Spleen (tissue), 11 donors: ENCODE results near the gene UPK3A. TPM values are rescaled to one million over a fixed set of nuclear protein-coding genes. Genes with fewer than 3 reads are reported as not detected.

ENCODE experiments used
- DNase-seq: peaks from one replicate; pipeline ENCODE4 v3.0.0-alpha.2; 2020
- H3K27ac ChIP-seq, 8 donors: fragments of 200-600 bp; sonication (generic) in 7 of 8; 1 replicate in 4 of 8; 2 replicates in 4 of 8; pipeline versions ENCODE4 v1.5.0 to v1.8.0; 2016 to 2021; ENCODE audit warnings: inconsistent platforms in 4 of 8, mild to moderate bottlenecking in 4 of 8, moderate library complexity in 1 of 8
- H3K27me3 ChIP-seq, 7 donors: fragments of 200-600 bp; sonication (generic) in 6 of 7; replicated peaks in 1 of 7; 1 replicate in 4 of 7; 2 replicates in 3 of 7; pipeline versions ENCODE4 v1.5.0 to v1.8.0; 2016 to 2021; ENCODE audit warnings: inconsistent platforms in 3 of 7, mild to moderate bottlenecking in 1 of 7
- H3K36me3 ChIP-seq, 6 donors: fragments of 200-600 bp; sonication (generic) in 5 of 6; 1 replicate in 4 of 6; 2 replicates in 2 of 6; pipeline versions ENCODE4 v1.5.0 to v1.8.0; 2016 to 2021; ENCODE audit warnings: inconsistent platforms in 2 of 6
- H3K4me1 ChIP-seq, 6 donors: fragments of 200-600 bp; sonication (generic) in 5 of 6; 1 replicate in 3 of 6; 2 replicates in 3 of 6; pipeline versions ENCODE4 v1.5.0 to v1.8.0; 2016 to 2021; ENCODE audit warnings: inconsistent platforms in 3 of 6
- H3K4me3 ChIP-seq, 8 donors: fragments of 200-600 bp; sonication (generic) in 7 of 8; 1 replicate in 4 of 8; 2 replicates in 4 of 8; pipeline versions ENCODE4 v1.5.0 to v1.8.0; 2016 to 2021; ENCODE audit warnings: inconsistent platforms in 4 of 8, mild to moderate bottlenecking in 4 of 8, moderate library complexity in 2 of 8
- H3K9me3 ChIP-seq, 8 donors: fragments of 200-600 bp; sonication (generic) in 7 of 8; 1 replicate in 4 of 8; 2 replicates in 4 of 8; pipeline versions ENCODE4 v1.5.0 to v1.8.0; 2016 to 2021; ENCODE audit warnings: inconsistent platforms in 4 of 8
- POLR2A ChIP-seq, 3 donors: fragments of 450-650 bp; IDR thresholded peaks; one replicate each; pipeline ENCODE4 v1.5.1; 2017; ENCODE audit warnings: antibody characterized with exemption in 3 of 3, mild to moderate bottlenecking in 1 of 3
- POLR2AphosphoS5 ChIP-seq, 3 donors: sonication (generic); formaldehyde crosslinking; IDR thresholded peaks; one replicate each; pipeline ENCODE4 v1.5.1; 2017; ENCODE audit warnings: antibody characterized with exemption in 3 of 3
- WGBS, 5 donors: extraction: QIAGEN DNeasy Blood & Tissue Kit in 3 of 5; methylation state at CpG; one replicate each; pipeline versions ENCODE4 v1.1.5 to v1.1.7; 2013 to 2018; 5-methylcytosine and 5-hydroxymethylcytosine counted together
- intact Hi-C: fragments of 100-400 bp; cut with DNase I; formaldehyde crosslinking; loops from one replicate; pipeline ENCODE4 v1.15.0; 2023; ENCODE audit warnings: low total_unique reads
- polyA plus RNA-seq, 3 donors: library from polyadenylated mRNA; stranded (reverse); fragments of 200-250 nt; gene quantifications; one replicate each; pipeline ENCODE4 v1.2.1, GENCODE V29; 2013
- total RNA-seq, 7 donors: library from RNA; depleted of rRNA in 3 of 7; stranded (reverse); fragments of >200 nt in 3 of 7; fragmentation: NEBNext Ultra II Directional in 4 of 7; extraction: Animal tissue kit (Norgen Biotek cat#: 25700) in 4 of 7; gene quantifications; one replicate each; pipeline versions ENCODE4 v1.1.0 to v1.2.1, GENCODE V29; 2016 to 2021
- TF ChIP-seq, protein P1 (sequence below), 11 experiments: fragments of 200-600 bp in 7 of 11; fragments of 450-650 bp in 4 of 11; sonication (generic) in 4 of 11; IDR thresholded peaks in 8 of 11; conservative IDR thresholded peaks in 3 of 11; 1 replicate in 7 of 11; 2 replicates in 4 of 11; pipeline versions ENCODE4 v1.4.0 to v1.8.0; 2016 to 2021; ENCODE audit warnings: antibody characterized with exemption in 11 of 11, inconsistent platforms in 4 of 11, mild to moderate bottlenecking in 1 of 11
- donor health status: healthy with polysubstance abuse.
- donor health status: DM: no; HTN: no; CAD: no; lungs with moderate emphysema.
- donor health status: DM: no; HTN: no; CAD: no.
- donor health status: Bipolar disorder and iron deficiency.
- donor health status: healthy.
- donor health status: DM: no; HTN: no; CAD: no.
- donor health status: DM: yes; HTN: yes; CAD: no.

The UPK3A gene
- total and polyA plus RNA-seq, 10 donors: 0.35 to 2.7 (median 1.4) TPM; not detected in 5

GRCh38 chr22:45262931-45263462, 21.8 kb upstream of the UPK3A start:
- TF ChIP-seq, protein P1, sequence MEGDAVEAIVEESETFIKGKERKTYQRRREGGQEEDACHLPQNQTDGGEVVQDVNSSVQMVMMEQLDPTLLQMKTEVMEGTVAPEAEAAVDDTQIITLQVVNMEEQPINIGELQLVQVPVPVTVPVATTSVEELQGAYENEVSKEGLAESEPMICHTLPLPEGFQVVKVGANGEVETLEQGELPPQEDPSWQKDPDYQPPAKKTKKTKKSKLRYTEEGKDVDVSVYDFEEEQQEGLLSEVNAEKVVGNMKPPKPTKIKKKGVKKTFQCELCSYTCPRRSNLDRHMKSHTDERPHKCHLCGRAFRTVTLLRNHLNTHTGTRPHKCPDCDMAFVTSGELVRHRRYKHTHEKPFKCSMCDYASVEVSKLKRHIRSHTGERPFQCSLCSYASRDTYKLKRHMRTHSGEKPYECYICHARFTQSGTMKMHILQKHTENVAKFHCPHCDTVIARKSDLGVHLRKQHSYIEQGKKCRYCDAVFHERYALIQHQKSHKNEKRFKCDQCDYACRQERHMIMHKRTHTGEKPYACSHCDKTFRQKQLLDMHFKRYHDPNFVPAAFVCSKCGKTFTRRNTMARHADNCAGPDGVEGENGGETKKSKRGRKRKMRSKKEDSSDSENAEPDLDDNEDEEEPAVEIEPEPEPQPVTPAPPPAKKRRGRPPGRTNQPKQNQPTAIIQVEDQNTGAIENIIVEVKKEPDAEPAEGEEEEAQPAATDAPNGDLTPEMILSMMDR (IDR thresholded peaks at IDR 0.05 in 8 of 11, conservative IDR thresholded peaks at IDR 0.05 in 3 of 11): no peak
- peak; percentile 43 to 78 (median 64) for TF ChIP-seq POLR2AphosphoS5 (IDR thresholded peaks at IDR 0.05)
- peaks cover 14 to 45% (median 34%) of the 10 kb centered on the region in 6 donors for H3K4me1 ChIP-seq
- no peaks in the 10 kb centered on the region for H3K9me3 ChIP-seq
- intact Hi-C loops: no loop called here
- H3K27ac ChIP-seq: peak overlapping the region in 5 of 8 donors; percentile 45 to 67 (median 60)
- 44 to 62% (median 59%) methylated on average over 14 of the region's 14 CpGs for WGBS, 5 donors
- no peaks in the 10 kb centered on the region for H3K36me3 ChIP-seq
- peak; percentile 82 for DNase-seq
- peak overlapping the region in 2 of 8 donors; percentile 9 to 42 for H3K4me3 ChIP-seq
- peaks cover 0 to 8% (median 0%) of the 10 kb centered on the region in 7 donors for H3K27me3 ChIP-seq

DNA sequence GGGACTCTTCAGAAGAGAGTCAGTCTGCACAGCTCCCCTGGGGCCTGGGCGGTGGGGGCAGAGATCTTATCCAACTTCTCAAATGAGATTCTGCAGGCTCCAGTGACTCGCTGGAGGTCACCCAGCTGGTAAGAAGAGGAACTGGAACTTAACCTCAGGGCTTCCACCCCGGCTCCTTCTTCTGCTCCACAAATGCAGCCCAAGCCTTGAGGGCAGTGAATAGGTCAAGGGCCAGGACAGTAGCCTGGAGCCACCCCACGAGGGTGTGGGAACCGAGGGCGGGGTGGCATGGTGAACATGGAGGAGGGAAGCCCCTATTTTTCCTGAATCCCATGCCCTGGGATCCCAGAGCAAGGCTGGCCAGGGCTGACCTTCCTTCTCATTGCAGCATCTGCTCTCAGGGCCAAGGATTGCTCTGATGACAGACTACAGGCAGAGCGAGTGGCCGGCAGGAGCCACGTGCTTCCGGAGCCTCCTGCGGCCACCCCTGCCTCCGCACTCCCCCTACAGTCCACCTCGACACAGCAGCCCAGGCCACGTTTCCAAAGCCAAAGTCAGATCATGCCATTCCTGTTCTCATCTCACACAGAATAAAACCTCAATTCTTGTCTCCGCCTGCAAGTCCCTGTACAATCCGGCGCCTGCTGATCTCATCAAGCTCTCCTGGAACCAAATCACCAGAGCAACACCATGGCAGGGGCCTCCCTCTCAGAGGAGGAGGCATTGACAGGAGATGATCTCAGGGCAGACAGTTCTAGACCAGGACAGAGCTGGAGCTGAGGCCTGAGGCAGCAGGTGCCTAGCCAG, 21.1 kb upstream of the UPK3A start:
- peak; percentile 90 for DNase-seq
- TF ChIP-seq POLR2AphosphoS5 (IDR thresholded peaks at IDR 0.05) (peak; percentile 35 to 77 (median 52)), POLR2A (IDR thresholded peaks at IDR 0.05) (no peak)
- TF ChIP-seq, protein P1 (IDR thresholded peaks at IDR 0.05 in 8 of 11, conservative IDR thresholded peaks at IDR 0.05 in 3 of 11): peak in 10 of 11 experiments; percentile 26 to 74 (median 64)
- Histone ChIP-seq H3K4me3 (no peak overlapping the region), H3K27ac (peak overlapping the region in 5 of 8 donors; percentile 45 to 67 (median 60)), H3K27me3 (peaks cover 0 to 12% (median 0%) of the 10 kb centered on the region in 7 donors), H3K4me1 (peaks cover 15 to 50% (median 38%) of the 10 kb centered on the region in 6 donors), H3K36me3 (no peaks in the 10 kb centered on the region), H3K9me3 (no peaks in the 10 kb centered on the region)
- WGBS, 5 donors: 19 to 29% (median 21%) methylated on average over 15 to 17 of the region's 17 CpGs
- intact Hi-C loops: no loop called here

DNA sequence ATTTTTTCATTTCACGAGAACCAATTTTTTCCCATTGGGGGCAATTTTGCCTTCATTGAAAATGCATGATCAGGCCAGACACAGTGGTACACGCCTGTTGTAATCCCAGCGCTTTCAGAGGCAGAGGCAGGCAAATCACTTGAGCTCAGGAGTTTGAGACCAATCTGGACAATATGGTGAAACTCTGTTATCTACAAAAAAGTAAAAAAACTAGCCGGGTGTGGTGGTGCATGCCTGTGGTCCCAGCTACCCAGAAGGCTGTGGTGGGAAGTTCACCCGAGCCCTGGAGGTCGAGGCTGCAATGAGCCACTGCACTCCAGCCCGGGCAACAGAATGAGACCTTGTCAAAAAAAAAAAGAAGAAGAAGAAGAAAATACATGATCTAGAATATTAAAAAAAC, 19.2 kb upstream of the UPK3A start:
- peaks cover 23 to 68% (median 55%) of the 10 kb centered on the region in 6 donors for H3K4me1 ChIP-seq
- intact Hi-C loops: loop anchor here (5.0 kb wide), 1 partner anchor 287 kb away; no protein-coding TSS in a partner anchor
- DNase-seq: no peak
- no peak for TF ChIP-seq POLR2A (IDR thresholded peaks at IDR 0.05)
- TF ChIP-seq, protein P1 (IDR thresholded peaks at IDR 0.05 in 8 of 11, conservative IDR thresholded peaks at IDR 0.05 in 3 of 11): no peak
- TF ChIP-seq POLR2AphosphoS5 (IDR thresholded peaks at IDR 0.05): no peak
- H3K9me3 ChIP-seq: no peaks in the 10 kb centered on the region
- no peaks in the 10 kb centered on the region for H3K36me3 ChIP-seq
- WGBS, 5 donors: 51 to 67% (median 64%) methylated on average over 7 of the region's 7 CpGs
- no peak overlapping the region for H3K27ac ChIP-seq
- H3K27me3 ChIP-seq: peaks cover 0 to 25% (median 0%) of the 10 kb centered on the region in 7 donors
- no peak overlapping the region for H3K4me3 ChIP-seq
